Measurements from ENCODE around the gene GJA10. TPM values are rescaled to one million over a fixed set of nuclear protein-coding genes. Genes with fewer than 3 reads are reported as not detected.

GJA10 gene
- total RNA-seq, 1 donor from 2014 or later: not detected

GRCh38 chr6:89942601-89943000 lies 48.3 kb downstream of the GJA10 start:
- TF ChIP-seq CTCF (IDR thresholded peaks at IDR 0.05): no peak
- intact Hi-C loops (cut with DNase I): loop anchor here (10.0 kb wide), 1 partner anchor 532 kb away; no protein-coding TSS in a partner anchor
- DNase-seq (no peak), ATAC-seq (no peak)
- Histone ChIP-seq H3K27ac (no peak overlapping the region), H3K27me3 (no peaks in the 10 kb centered on the region), H3K4me3 (no peak overlapping the region), H3K9me3 (no peaks in the 10 kb centered on the region), H3K4me1 (peaks cover 13% of the 10 kb centered on the region), H3K36me3 (no peaks in the 10 kb centered on the region)

GRCh38 chr6:89944181-89944755 lies 50.0 kb downstream of the GJA10 start:
- TF ChIP-seq CTCF (IDR thresholded peaks at IDR 0.05): no peak
- no peaks in the 10 kb centered on the region for H3K9me3 ChIP-seq
- ATAC-seq (no peak), DNase-seq (no peak)
- H3K4me3 ChIP-seq: no peak overlapping the region
- no peak overlapping the region for H3K27ac ChIP-seq
- no peaks in the 10 kb centered on the region for H3K36me3 ChIP-seq
- H3K27me3 ChIP-seq: no peaks in the 10 kb centered on the region
- intact Hi-C loops (cut with DNase I): loop anchor here (10.0 kb wide), 1 partner anchor 531 kb away; no protein-coding TSS in a partner anchor
- peaks cover 13% of the 10 kb centered on the region for H3K4me1 ChIP-seq

- no peak for DNase-seq
- no peak for ATAC-seq
- no peaks in the 10 kb centered on the region for H3K27me3 ChIP-seq
- no peak overlapping the region for H3K27ac ChIP-seq
- intact Hi-C loops (cut with DNase I): loop anchor here (10.0 kb wide), 1 partner anchor 530 kb away; no protein-coding TSS in a partner anchor
- TF ChIP-seq CTCF (IDR thresholded peaks at IDR 0.05): peak; percentile 45
- H3K36me3 ChIP-seq: no peaks in the 10 kb centered on the region
- no peaks in the 10 kb centered on the region for H3K9me3 ChIP-seq
- no peak overlapping the region for H3K4me3 ChIP-seq
- peaks cover 13% of the 10 kb centered on the region for H3K4me1 ChIP-seq
Measured at GRCh38 chr6:89944826-89945407, 50.6 kb downstream of the GJA10 start.

Other genes with a start within 250 kb of the GJA10 start
- 35.1 TPM for gene MDN1, start 74.7 kb upstream of the GJA10 start, total RNA-seq
- 16.5 TPM for gene CASP8AP2, start 64.6 kb upstream of the GJA10 start, total RNA-seq

Measured in upper lobe of right lung (tissue), 1 donor.